Thyroid gland (tissue), 4 donors: ENCODE data around the gene GDNF.

Source experiments
- CTCF ChIP-seq, 6 experiments: fragments of 200-600 bp in 3 of 6; fragments of 450-650 bp in 3 of 6; sonication (generic) in 3 of 6; IDR thresholded peaks; one replicate each; pipeline ENCODE4 v1.5.1; 2016 to 2019; ENCODE audit warnings: antibody characterized with exemption in 6 of 6, mild to moderate bottlenecking in 2 of 6, inconsistent platforms in 1 of 6, moderate library complexity in 1 of 6
- POLR2A ChIP-seq, 2 donors: fragments of 450-650 bp; IDR thresholded peaks; one replicate each; pipeline ENCODE4 v1.6.1; 2017; ENCODE audit warnings: antibody characterized with exemption in 2 of 2, mild to moderate bottlenecking in 2 of 2, moderate library complexity in 1 of 2

GRCh38 chr5:37789991-37790390, 49.9 kb downstream of the GDNF start:
- no peak for TF ChIP-seq POLR2A (IDR thresholded peaks at IDR 0.05)
- TF ChIP-seq CTCF (IDR thresholded peaks at IDR 0.05) = no peak
